ENCODE measurements around the gene TSSK6. TPM values are rescaled to one million over a fixed set of nuclear protein-coding genes. Genes with fewer than 3 reads are reported as not detected.

TSSK6 gene
- total RNA-seq, 4 donors from 2014 or later, result 0.57 to 1.7 (median 0.89) TPM

DNA sequence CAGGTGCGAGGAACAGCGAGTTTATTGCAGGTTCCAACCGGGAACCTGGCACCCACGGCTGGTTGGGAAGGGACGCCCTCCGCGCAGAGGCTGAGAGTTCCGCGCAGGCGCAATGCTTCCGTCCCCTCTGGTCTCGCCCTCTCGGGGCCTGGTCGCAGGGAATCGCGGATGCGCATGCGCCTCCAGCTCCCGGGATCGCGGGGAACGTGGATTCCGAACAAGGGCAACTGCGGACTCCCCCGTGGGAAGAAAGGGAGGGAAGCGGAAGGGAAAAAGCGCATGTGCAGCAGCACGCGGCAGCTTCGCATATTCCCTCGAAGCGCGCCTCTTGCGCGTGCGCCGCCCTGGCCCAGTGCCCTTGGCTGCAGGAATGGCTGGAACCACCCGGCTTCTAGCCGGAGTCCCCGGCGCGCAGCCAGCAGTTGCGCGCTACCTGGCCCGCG lies 1.1 kb downstream of the TSSK6 start:
- no peak for TF ChIP-seq POLR2A (IDR thresholded peaks at IDR 0.05)
- TF ChIP-seq, protein P1, sequence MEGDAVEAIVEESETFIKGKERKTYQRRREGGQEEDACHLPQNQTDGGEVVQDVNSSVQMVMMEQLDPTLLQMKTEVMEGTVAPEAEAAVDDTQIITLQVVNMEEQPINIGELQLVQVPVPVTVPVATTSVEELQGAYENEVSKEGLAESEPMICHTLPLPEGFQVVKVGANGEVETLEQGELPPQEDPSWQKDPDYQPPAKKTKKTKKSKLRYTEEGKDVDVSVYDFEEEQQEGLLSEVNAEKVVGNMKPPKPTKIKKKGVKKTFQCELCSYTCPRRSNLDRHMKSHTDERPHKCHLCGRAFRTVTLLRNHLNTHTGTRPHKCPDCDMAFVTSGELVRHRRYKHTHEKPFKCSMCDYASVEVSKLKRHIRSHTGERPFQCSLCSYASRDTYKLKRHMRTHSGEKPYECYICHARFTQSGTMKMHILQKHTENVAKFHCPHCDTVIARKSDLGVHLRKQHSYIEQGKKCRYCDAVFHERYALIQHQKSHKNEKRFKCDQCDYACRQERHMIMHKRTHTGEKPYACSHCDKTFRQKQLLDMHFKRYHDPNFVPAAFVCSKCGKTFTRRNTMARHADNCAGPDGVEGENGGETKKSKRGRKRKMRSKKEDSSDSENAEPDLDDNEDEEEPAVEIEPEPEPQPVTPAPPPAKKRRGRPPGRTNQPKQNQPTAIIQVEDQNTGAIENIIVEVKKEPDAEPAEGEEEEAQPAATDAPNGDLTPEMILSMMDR (IDR thresholded peaks at IDR 0.05), result no peak
- 46 to 51% methylated on average over 14 to 16 of the region's 46 CpGs for WGBS, 2 donors
- H3K27ac ChIP-seq, result peak overlapping the region in 1 of 4 donors; percentile 44
- DNase-seq, result no peak
- peak overlapping the region in 3 of 4 donors; percentile 18 to 49 (median 20) for H3K4me3 ChIP-seq
- H3K27me3 ChIP-seq, result no peaks in the 10 kb centered on the region
- peaks cover 18 to 57% (median 28%) of the 10 kb centered on the region in 3 donors for H3K4me1 ChIP-seq
- no peaks in the 10 kb centered on the region for H3K9me3 ChIP-seq
- H3K36me3 ChIP-seq, result peaks cover 0 to 3% (median 2%) of the 10 kb centered on the region in 3 donors
- intact Hi-C loops (cut with DNase I), result no loop called here

DNA sequence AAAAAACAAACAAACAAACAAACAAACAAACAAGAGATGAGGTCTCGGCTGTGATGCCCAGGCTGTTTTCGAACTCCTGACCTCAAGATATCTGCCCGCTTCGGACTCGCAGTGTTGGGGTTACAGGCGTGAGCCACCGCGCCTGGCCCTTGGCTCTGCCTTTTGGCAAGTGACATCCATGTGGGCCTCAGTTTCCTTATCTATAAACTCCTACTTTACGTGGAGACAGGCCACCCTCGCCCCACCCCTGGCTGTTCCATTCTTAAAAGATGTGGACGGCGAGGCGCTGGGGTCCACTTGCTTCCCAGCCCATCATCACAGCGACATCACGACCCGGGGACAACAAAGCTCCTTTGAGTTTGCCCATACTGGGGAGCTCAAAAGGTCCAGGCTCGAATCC lies 1.7 kb downstream of the TSSK6 start:
- H3K27me3 ChIP-seq, result no peaks in the 10 kb centered on the region
- H3K9me3 ChIP-seq, result no peaks in the 10 kb centered on the region
- WGBS, 2 donors, result 63 to 93% methylated on average over 1 to 13 of the region's 17 CpGs
- H3K36me3 ChIP-seq, result no peaks in the 10 kb centered on the region
- no peak for DNase-seq
- H3K4me1 ChIP-seq, result peaks cover 18 to 52% (median 28%) of the 10 kb centered on the region in 3 donors
- no peak for TF ChIP-seq POLR2A (IDR thresholded peaks at IDR 0.05)
- TF ChIP-seq, protein P1 (IDR thresholded peaks at IDR 0.05), result no peak
- H3K4me3 ChIP-seq, result peak overlapping the region in 3 of 4 donors; percentile 18 to 49 (median 20)
- intact Hi-C loops (cut with DNase I), result no loop called here
- peak overlapping the region in 1 of 4 donors; percentile 44 for H3K27ac ChIP-seq

DNA sequence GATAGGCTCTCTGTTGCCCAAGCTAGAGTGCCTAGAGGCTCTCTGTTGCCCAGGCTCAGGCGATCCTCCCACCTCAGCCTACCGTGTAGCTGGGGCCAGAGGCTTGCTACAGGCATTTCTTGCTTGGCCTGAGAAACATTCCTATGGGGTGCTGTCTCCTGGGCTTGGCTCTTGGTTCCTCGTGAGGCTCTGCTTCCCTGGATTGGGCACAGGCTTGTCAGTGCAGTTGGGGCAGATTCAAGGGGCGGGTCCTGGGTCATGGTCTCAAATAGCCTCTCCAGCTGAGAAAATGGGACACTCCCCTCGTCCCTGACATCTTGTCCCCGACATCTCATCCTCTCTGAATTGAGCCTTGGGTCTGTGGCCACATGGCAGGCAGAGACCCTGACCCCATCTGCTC lies 4.9 kb downstream of the TSSK6 start:
- H3K9me3 ChIP-seq, result no peaks in the 10 kb centered on the region
- H3K4me1 ChIP-seq, result peaks cover 3 to 35% (median 8%) of the 10 kb centered on the region in 3 donors
- H3K27me3 ChIP-seq, result no peaks in the 10 kb centered on the region
- 18 to 23% methylated on average over 2 to 5 of the region's 6 CpGs for WGBS, 2 donors
- intact Hi-C loops (cut with DNase I), result no loop called here
- TF ChIP-seq, protein P1 (IDR thresholded peaks at IDR 0.05), result no peak
- TF ChIP-seq POLR2A (IDR thresholded peaks at IDR 0.05), result no peak
- no peak overlapping the region for H3K4me3 ChIP-seq
- DNase-seq, result no peak
- H3K36me3 ChIP-seq, result peaks cover 3 to 29% (median 4%) of the 10 kb centered on the region in 3 donors
- no peak overlapping the region for H3K27ac ChIP-seq

DNA sequence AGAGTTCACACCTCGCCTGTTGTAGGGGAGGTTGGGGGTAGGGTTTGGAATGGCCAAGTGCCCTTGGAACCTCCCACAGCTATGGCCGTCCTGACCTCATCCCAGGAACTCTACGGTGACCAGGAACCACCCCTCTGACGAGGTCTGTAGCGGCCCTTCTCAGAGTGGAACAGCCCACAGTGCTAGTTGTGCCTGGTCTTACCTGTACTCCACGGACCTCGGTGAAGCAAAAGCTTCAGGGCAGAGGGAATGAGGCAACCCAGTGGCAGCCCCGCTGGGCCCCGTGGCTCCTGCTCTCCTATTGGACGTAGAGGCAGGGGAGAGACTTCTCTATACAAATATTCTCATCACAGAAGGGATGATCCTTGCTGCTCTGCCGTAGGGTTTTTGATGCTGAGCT lies 7.1 kb downstream of the TSSK6 start:
- WGBS, 2 donors, result 79% methylated on average over 5 of the region's 11 CpGs; no CpG with 5 or more reads in 1 of the 2 donors
- no peak overlapping the region for H3K4me3 ChIP-seq
- peaks cover 0 to 20% (median 0%) of the 10 kb centered on the region in 3 donors for H3K4me1 ChIP-seq
- no peak for DNase-seq
- H3K36me3 ChIP-seq, result peaks cover 6 to 51% (median 8%) of the 10 kb centered on the region in 3 donors
- no peaks in the 10 kb centered on the region for H3K27me3 ChIP-seq
- no peaks in the 10 kb centered on the region for H3K9me3 ChIP-seq
- intact Hi-C loops (cut with DNase I), result no loop called here
- TF ChIP-seq, protein P1 (IDR thresholded peaks at IDR 0.05), result no peak
- TF ChIP-seq POLR2A (IDR thresholded peaks at IDR 0.05), result no peak
- H3K27ac ChIP-seq, result no peak overlapping the region

DNA sequence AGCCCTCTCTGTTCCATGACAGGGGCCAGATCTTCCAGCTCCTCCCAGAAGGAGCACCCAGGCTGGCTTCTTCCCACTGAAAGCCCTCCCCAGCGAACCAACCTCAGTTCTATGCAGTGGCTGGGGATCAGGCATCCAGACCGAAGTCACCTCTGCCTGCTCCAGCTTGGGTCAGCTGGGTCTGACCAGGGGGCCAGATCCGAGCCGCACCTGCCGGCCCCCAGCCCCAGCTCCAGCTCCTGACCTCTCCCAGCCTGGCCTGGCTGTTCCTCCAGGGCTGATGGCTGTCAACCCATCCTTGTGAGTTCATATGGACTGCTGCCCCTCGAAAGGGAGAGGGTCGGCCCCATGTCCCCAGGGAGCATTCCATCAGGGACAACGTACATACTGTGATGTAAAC lies 8.0 kb downstream of the TSSK6 start:
- no peak overlapping the region for H3K27ac ChIP-seq
- TF ChIP-seq, protein P1 (IDR thresholded peaks at IDR 0.05), result no peak
- TF ChIP-seq POLR2A (IDR thresholded peaks at IDR 0.05), result no peak
- no peaks in the 10 kb centered on the region for H3K9me3 ChIP-seq
- no peak overlapping the region for H3K4me3 ChIP-seq
- 85 to 89% methylated on average over 7 to 8 of the region's 8 CpGs for WGBS, 2 donors
- H3K27me3 ChIP-seq, result no peaks in the 10 kb centered on the region
- intact Hi-C loops (cut with DNase I), result no loop called here
- no peak for DNase-seq
- H3K36me3 ChIP-seq, result peaks cover 15 to 60% (median 15%) of the 10 kb centered on the region in 3 donors
- H3K4me1 ChIP-seq, result peaks cover 0 to 18% (median 0%) of the 10 kb centered on the region in 3 donors
